Measurements from ENCODE around the gene FHAD1.

Gene FHAD1

GRCh38 chr1:15444468-15445389, 197.7 kb downstream of the FHAD1 start:
- DNase-seq, result no peak

GRCh38 chr1:15445390-15446122, 198.5 kb downstream of the FHAD1 start:
- DNase-seq, result no peak

- no peak for DNase-seq
Observed at GRCh38 chr1:15446212-15446611, 199.2 kb downstream of the FHAD1 start.
